A673 (cell line): ENCODE results near the gene SFMBT2.

ENCODE experiments used
- CTCF ChIP-seq: fragments of 300-800, 200-600 bp; sonication (generic); conservative IDR thresholded peaks from 2 replicates; pipeline ENCODE4 v1.5.1; 2017; ENCODE audit warnings: low read depth, mild to moderate bottlenecking, antibody characterized with exemption, low read length, moderate library complexity, mixed read lengths
- EZH2 ChIP-seq: fragments of 200-600 bp; sonication (generic); IDR thresholded peaks from 2 replicates; pipeline ENCODE4 v1.6.1; 2017; ENCODE audit warnings: borderline replicate concordance, low read depth, mild to moderate bottlenecking, mixed read lengths, antibody characterized with exemption, low read length; ENCODE audit not compliant: poor library complexity, severe bottlenecking

GRCh38 chr10:7151538-7151937 is 259.3 kb downstream of the SFMBT2 start:
- TF ChIP-seq CTCF (no peak), EZH2 (no peak)
